Osteoblast (primary cell): Measurements from ENCODE around the gene VWA1. TPM values are rescaled to one million over a fixed set of nuclear protein-coding genes. Genes with fewer than 3 reads are reported as not detected.
"Not testable (repeated sequence)": the region's sequence is repeated elsewhere in the genome, so short reads cannot be mapped to it uniquely, and the experiment has no call there.

Source experiments
- DNase-seq: peaks from one replicate; pipeline ENCODE4 v3.0.0; 2011; ENCODE audit warnings: low spot score, mixed read lengths; ENCODE audit not compliant: insufficient read length; ENCODE audit errors: missing footprints
- H2AFZ ChIP-seq: 2 replicates; pipeline ENCODE4 v1.6.0; 2011; ENCODE audit warnings: mild to moderate bottlenecking, low read length
- H3K27ac ChIP-seq: 2 replicates; pipeline ENCODE4 v1.5.1; 2011; ENCODE audit warnings: mild to moderate bottlenecking, low read depth, low read length, moderate library complexity
- H3K27me3 ChIP-seq: 2 replicates; pipeline ENCODE4 v1.6.0; 2012; ENCODE audit warnings: mild to moderate bottlenecking, control low read depth, inconsistent platforms, low read length, moderate library complexity; ENCODE audit not compliant: insufficient read depth
- H3K36me3 ChIP-seq: 2 replicates; pipeline ENCODE4 v1.5.1; 2011; ENCODE audit warnings: mild to moderate bottlenecking, low read length, control low read depth, moderate library complexity; ENCODE audit not compliant: insufficient read depth
- H3K4me1 ChIP-seq: 2 replicates; pipeline ENCODE4 v1.5.1; 2011; ENCODE audit warnings: mild to moderate bottlenecking, low read length, control low read depth, moderate library complexity; ENCODE audit not compliant: insufficient read depth
- H3K4me2 ChIP-seq: 2 replicates; pipeline ENCODE4 v1.6.0; 2011; ENCODE audit warnings: mild to moderate bottlenecking, low read length; ENCODE audit not compliant: insufficient read depth
- H3K4me3 ChIP-seq: fragments of 200-600 bp; sonication (generic); 3 replicates; pipeline ENCODE4 v1.5.1; 2012; ENCODE audit warnings: mild to moderate bottlenecking, low read length, inconsistent platforms; ENCODE audit not compliant: insufficient read depth
- H3K79me2 ChIP-seq: 2 replicates; pipeline ENCODE4 v1.6.0; 2012; ENCODE audit warnings: mild to moderate bottlenecking, low read length, control low read depth, inconsistent platforms; ENCODE audit not compliant: insufficient read depth
- H3K9me3 ChIP-seq: 2 replicates; pipeline ENCODE4 v1.5.1; 2011; ENCODE audit warnings: low read depth, low read length, control low read depth
- H4K20me1 ChIP-seq: 2 replicates; pipeline ENCODE4 v1.6.0; 2012; ENCODE audit warnings: mild to moderate bottlenecking, low read length, control low read depth; ENCODE audit not compliant: insufficient read depth
- total RNA-seq: library from RNA; depleted of rRNA; stranded (reverse); fragments of >200 nt; gene quantifications from 2 replicates; pipeline ENCODE4 v1.2.3, GENCODE V29; 2012
- TF ChIP-seq, protein P1 (sequence below): IDR thresholded peaks from 2 replicates; pipeline ENCODE4 v1.5.1; 2011; ENCODE audit warnings: mild to moderate bottlenecking, low read depth, low read length, moderate library complexity; ENCODE audit errors: extremely low read depth

The VWA1 gene
- total RNA-seq, 1 donor, result 4.3 TPM

DNA sequence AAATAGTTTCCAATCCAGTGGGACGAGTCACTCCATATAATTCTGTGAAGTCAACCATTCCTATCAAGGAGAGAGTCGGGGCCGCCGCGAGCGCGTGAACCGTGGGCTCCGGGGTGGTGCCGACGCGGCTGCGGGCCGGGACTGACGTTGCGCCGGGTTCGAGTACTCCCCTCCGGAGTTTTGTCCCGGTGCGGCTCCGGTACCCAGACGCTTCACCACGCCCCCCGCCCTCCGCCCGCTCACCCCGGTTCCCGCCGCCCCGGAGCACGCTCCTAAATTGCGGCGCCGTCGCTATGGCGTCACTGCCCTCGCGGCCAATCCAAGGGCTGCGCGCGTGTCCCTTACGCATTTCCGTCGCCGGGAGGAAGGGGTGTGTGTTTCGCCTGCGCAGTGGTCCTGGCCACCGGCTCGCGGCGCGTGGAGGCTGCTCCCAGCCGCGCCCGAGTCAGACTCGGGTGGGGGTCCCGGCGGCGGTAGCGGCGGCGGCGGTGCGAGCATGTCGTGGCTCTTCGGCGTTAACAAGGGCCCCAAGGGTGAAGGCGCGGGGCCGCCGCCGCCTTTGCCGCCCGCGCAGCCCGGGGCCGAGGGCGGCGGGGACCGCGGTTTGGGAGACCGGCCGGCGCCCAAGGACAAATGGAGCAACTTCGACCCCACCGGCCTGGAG, 36.0 kb downstream of the VWA1 start, which contains the start of gene ATAD3B:
Gene ATAD3B (plus strand): TSS at position 377 of the 664 bp plus-strand sequence. CDS start 120 bp downstream, at position 497.
- Histone ChIP-seq H3K36me3 (no peaks in the 10 kb centered on the region), H3K27ac (peak within 1 kb of the TSS; percentile 68), H3K4me2 (peak within 1 kb of the TSS; percentile 99), H3K27me3 (no peaks in the 10 kb centered on the region), H2AFZ (peak within 1 kb of the TSS; percentile 81), H3K4me3 (peak within 1 kb of the TSS; percentile 79), H3K79me2 (peaks cover 41% of the 10 kb centered on the region), H3K9me3 (no peaks in the 10 kb centered on the region), H3K4me1 (peaks cover 12% of the 10 kb centered on the region), H4K20me1 (peaks cover 11% of the 10 kb centered on the region)
- TF ChIP-seq, protein P1, sequence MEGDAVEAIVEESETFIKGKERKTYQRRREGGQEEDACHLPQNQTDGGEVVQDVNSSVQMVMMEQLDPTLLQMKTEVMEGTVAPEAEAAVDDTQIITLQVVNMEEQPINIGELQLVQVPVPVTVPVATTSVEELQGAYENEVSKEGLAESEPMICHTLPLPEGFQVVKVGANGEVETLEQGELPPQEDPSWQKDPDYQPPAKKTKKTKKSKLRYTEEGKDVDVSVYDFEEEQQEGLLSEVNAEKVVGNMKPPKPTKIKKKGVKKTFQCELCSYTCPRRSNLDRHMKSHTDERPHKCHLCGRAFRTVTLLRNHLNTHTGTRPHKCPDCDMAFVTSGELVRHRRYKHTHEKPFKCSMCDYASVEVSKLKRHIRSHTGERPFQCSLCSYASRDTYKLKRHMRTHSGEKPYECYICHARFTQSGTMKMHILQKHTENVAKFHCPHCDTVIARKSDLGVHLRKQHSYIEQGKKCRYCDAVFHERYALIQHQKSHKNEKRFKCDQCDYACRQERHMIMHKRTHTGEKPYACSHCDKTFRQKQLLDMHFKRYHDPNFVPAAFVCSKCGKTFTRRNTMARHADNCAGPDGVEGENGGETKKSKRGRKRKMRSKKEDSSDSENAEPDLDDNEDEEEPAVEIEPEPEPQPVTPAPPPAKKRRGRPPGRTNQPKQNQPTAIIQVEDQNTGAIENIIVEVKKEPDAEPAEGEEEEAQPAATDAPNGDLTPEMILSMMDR, result no peak
- peak; percentile 100 for DNase-seq

DNA sequence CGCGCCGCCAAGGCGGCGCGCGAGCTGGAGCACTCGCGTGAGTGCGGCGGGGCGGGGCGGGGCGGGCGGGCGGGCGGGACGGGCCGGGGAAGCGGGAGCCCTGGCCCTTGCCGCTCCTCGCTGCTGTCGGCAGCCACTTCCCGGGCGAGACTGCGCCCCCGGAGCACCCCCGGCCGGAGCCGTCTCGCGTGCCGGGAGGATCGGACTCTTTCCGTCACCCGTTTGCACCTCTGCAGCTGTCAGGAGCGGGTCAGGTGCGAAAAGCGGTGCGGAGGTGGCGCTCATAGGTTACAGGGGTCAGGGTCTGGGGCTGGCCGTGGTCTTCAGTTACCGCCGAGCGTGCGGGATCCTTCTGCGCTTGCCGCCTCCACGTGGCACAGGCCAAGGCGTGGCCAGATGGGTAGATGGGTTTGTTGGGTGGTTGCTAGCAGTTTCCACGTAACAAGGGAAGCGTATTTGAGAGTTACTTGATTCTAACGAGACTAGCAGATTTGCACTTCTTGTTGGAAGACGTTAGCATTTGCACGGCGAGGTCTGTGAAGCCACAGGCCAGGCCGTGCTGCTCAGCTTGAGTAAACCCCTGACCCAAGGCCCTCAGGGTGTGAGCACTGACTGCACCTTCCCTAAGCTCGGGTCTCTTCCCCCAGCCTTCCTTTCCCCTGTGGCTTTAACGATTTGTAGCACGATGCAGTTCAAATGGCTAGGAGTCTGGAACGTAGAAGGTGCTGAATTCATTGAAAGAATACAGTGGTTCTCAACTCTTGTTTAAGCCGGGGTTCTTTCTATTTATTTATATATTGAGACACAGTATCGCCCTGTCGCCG, 36.8 kb downstream of the VWA1 start:
- peak overlapping the region; percentile 68 for H3K27ac ChIP-seq
- H4K20me1 ChIP-seq, result peaks cover 16% of the 10 kb centered on the region
- peak overlapping the region; percentile 79 for H3K4me3 ChIP-seq
- H3K36me3 ChIP-seq, H3K27me3 ChIP-seq, H3K9me3 ChIP-seq, H2AFZ ChIP-seq: not testable (repeated sequence)
- H3K79me2 ChIP-seq, result peaks cover 48% of the 10 kb centered on the region
- H3K4me1 ChIP-seq, result peaks cover 12% of the 10 kb centered on the region
- H3K4me2 ChIP-seq, result peak overlapping the region; percentile 85
- DNase-seq, result peak; percentile 94

DNA sequence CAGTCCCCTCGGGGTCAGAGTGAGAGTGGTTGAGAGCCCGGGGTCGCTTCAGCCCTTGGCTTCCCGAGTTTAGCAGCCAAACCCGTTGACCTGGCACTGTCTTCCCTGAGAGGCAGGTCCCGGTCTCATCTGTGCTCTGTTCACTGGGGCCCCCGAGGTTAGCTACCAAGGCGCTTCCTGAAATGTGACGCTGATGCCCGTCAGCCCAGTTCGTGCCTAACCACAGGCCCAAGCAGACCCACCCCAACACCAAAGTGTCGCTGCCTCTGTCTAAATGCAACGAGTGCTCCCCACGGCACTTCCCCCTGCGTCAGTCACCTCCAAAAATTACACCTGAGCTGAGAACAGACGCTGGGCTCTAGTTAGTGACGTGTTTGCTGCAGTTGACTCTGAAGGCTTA, 40.5 kb downstream of the VWA1 start:
- not testable (repeated sequence) for H3K4me3 ChIP-seq, H3K27me3 ChIP-seq, H3K27ac ChIP-seq, H3K4me2 ChIP-seq, H3K4me1 ChIP-seq, DNase-seq, H3K9me3 ChIP-seq, H2AFZ ChIP-seq
- Histone ChIP-seq H4K20me1 (peaks cover 25% of the 10 kb centered on the region), H3K36me3 (peaks cover 16% of the 10 kb centered on the region), H3K79me2 (peaks cover 71% of the 10 kb centered on the region)

DNA sequence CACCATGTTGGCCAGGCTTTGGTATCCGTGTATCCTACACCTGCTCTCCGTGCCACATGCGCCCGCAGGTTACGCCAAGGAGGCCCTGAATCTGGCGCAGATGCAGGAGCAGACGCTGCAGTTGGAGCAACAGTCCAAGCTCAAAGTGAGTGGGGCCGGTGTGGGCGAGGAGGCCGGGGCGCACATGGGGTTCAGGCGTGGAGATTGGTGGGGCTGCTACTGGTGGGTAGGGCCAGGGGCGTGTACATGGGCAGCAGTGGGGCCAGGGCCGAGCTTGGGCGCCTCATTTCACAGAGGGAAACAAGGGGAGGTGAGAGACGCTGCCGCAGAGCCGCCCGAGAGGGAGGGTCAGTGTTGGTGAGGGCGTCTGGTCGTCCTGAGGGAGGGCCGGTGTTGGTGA, 41.7 kb downstream of the VWA1 start:
- H2AFZ ChIP-seq, result no peak overlapping the region

More for the DNA sequence above, 41.7 kb downstream of the VWA1 start:
- peak; percentile 22 for DNase-seq
- H3K4me2 ChIP-seq, result no peak overlapping the region
- TF ChIP-seq, protein P1, result no peak
- no peak overlapping the region for H3K4me3 ChIP-seq
- peaks cover 5% of the 10 kb centered on the region for H3K4me1 ChIP-seq
- peaks cover 67% of the 10 kb centered on the region for H3K79me2 ChIP-seq
- H3K27me3 ChIP-seq, result no peaks in the 10 kb centered on the region
- H3K27ac ChIP-seq, result no peak overlapping the region
- H3K9me3 ChIP-seq, result no peaks in the 10 kb centered on the region
- peaks cover 16% of the 10 kb centered on the region for H3K36me3 ChIP-seq
- peaks cover 25% of the 10 kb centered on the region for H4K20me1 ChIP-seq
